HG03039 (cell line): Measurements from ENCODE around the gene ASXL3.
A peak's percentile ranks its signal among the peaks of the same experiment; 100 is the strongest.

Source experiments
- ATAC-seq: cut with Tn5 transposase; IDR thresholded peaks from one replicate; pipeline ENCODE4 v1.9.1; 2021; ENCODE audit warnings: mild to moderate bottlenecking, moderate library complexity; ENCODE audit not compliant: unreplicated experiment

The ASXL3 gene

GRCh38 chr18:33712719-33713118 lies 134.7 kb downstream of the ASXL3 start:
- ATAC-seq: no peak

- no peak for ATAC-seq
Observed at GRCh38 chr18:33716061-33716683, 138.2 kb downstream of the ASXL3 start.

GRCh38 chr18:33717339-33717738 lies 139.3 kb downstream of the ASXL3 start:
- ATAC-seq: no peak

- ATAC-seq: no peak
Observed at GRCh38 chr18:33720133-33720532, 142.1 kb downstream of the ASXL3 start.

- peak; percentile 84 for ATAC-seq
Observed at GRCh38 chr18:33729556-33729955, 151.5 kb downstream of the ASXL3 start.

- ATAC-seq: no peak
Observed at GRCh38 chr18:33733376-33733775, 155.4 kb downstream of the ASXL3 start.

- no peak for ATAC-seq
Observed at GRCh38 chr18:33735428-33735827, 157.4 kb downstream of the ASXL3 start.

GRCh38 chr18:33741760-33742159 lies 163.7 kb downstream of the ASXL3 start:
- no peak for ATAC-seq

GRCh38 chr18:33744032-33744697 lies 166.1 kb downstream of the ASXL3 start:
- no peak for ATAC-seq

- ATAC-seq: no peak
Observed at GRCh38 chr18:33745151-33745795, 167.3 kb downstream of the ASXL3 start.

- ATAC-seq: no peak
Observed at GRCh38 chr18:33745871-33746545, 168.0 kb downstream of the ASXL3 start.

GRCh38 chr18:33749834-33750233 lies 171.8 kb downstream of the ASXL3 start:
- no peak for ATAC-seq

- ATAC-seq: no peak
Observed at GRCh38 chr18:33750366-33750765, 172.3 kb downstream of the ASXL3 start.

- no peak for ATAC-seq
Observed at GRCh38 chr18:33751613-33752221, 173.7 kb downstream of the ASXL3 start.

GRCh38 chr18:33755391-33755790 lies 177.4 kb downstream of the ASXL3 start:
- no peak for ATAC-seq

- ATAC-seq: no peak
Observed at GRCh38 chr18:33755931-33756560, 178.0 kb downstream of the ASXL3 start.

GRCh38 chr18:33757037-33757436 lies 179.0 kb downstream of the ASXL3 start:
- ATAC-seq: no peak

- ATAC-seq: no peak
Observed at GRCh38 chr18:33761363-33761762, 183.3 kb downstream of the ASXL3 start.

- ATAC-seq: no peak
Observed at GRCh38 chr18:33781429-33781828, 203.4 kb downstream of the ASXL3 start.
